SU-DHL-6 (cell line): ENCODE results near the gene KCNJ16.

Source experiments
- CTCF ChIP-seq: fragments of 200-600 bp; sonication (generic); IDR thresholded peaks from one replicate; pipeline ENCODE4 v1.5.1; 2017; ENCODE audit warnings: antibody characterized with exemption, mild to moderate bottlenecking, low read length, moderate library complexity; ENCODE audit not compliant: insufficient read depth, poor library complexity, severe bottlenecking
- EZH2phosphoT487 ChIP-seq: fragments of 200-600 bp; sonication (generic), shearing (Covaris generic); conservative IDR thresholded peaks from 2 replicates; pipeline ENCODE4 v1.6.1; 2018; ENCODE audit warnings: mild to moderate bottlenecking, antibody characterized with exemption, low read length, moderate library complexity, mixed read lengths

- TF ChIP-seq CTCF (no peak), EZH2phosphoT487 (no peak)
Measured at GRCh38 chr17:70047619-70048419, 27.2 kb upstream of the KCNJ16 start.
